Stimulated activated CD4-positive, alpha-beta T cell treated with anti-CD3 and anti-CD28 coated beads, Interleukin-12 subunit alpha, Interleukin-12 subunit beta, amount 100 ng/mL, for 24 hours (primary cell): ENCODE measurements around the gene YAE1.

Experiments
- DNase-seq, 2 experiments: peaks; one replicate each; pipeline ENCODE4 v3.0.0-alpha.2; 2020; ENCODE audit warnings: low read depth in 2 of 2

YAE1 gene

DNA sequence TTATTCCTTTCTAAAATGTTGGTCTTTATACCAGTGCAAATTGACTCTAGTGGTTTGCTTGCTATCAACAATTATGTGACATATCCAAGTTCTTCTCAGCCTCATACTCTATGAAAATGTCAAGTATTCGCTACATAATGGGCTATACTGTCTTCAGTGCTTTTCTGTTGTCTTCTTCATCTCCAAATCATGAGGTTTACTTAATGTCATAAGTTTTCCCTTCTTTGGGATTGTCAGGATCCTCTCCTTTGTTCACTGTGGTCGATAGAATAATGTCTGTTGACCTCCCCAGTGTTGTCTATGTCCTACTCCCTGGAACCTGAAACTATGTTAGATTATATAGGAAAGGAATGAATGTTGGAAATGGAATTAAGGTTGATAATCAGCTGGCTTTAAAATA lies 40.7 kb downstream of the YAE1 start:
- DNase-seq = no peak

DNA sequence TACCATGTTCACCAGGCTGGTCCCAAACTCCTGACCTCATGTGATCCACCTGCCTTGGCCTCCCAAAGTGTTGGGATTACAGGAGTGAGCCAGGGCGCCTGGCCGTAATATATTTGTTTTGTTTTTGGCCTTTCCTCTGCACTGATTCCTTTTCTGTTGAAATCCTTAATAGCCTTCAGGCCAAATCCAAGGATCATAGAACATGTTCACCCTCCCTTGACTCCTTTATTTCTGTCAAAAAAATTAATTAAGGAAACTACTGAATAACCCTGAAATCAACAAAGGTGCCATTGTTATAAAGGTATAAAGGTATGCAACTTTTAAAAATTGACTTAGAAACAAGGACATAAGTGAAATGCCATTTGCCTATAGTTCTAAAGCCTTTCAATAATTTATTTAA lies 41.7 kb downstream of the YAE1 start:
- no peak for DNase-seq

DNA sequence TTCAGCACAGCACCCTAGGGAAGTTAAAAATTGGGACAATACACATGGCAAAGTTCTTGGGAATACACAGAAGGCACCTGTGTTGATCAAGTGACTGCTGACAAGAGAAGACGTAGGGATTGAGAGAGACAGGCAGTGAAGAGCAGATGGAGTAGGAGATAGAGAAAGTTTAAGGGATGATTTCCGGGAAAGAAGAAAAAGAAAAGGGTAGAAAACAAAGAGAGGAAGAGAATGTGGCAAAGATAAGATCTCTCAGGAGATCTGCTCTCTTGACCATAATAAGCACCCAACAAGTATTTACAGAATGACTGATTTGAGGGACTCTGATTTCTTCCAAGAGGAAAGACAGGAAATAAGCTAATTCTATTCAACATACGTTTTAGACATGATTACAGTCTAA lies 42.1 kb downstream of the YAE1 start:
- DNase-seq = no peak

DNA sequence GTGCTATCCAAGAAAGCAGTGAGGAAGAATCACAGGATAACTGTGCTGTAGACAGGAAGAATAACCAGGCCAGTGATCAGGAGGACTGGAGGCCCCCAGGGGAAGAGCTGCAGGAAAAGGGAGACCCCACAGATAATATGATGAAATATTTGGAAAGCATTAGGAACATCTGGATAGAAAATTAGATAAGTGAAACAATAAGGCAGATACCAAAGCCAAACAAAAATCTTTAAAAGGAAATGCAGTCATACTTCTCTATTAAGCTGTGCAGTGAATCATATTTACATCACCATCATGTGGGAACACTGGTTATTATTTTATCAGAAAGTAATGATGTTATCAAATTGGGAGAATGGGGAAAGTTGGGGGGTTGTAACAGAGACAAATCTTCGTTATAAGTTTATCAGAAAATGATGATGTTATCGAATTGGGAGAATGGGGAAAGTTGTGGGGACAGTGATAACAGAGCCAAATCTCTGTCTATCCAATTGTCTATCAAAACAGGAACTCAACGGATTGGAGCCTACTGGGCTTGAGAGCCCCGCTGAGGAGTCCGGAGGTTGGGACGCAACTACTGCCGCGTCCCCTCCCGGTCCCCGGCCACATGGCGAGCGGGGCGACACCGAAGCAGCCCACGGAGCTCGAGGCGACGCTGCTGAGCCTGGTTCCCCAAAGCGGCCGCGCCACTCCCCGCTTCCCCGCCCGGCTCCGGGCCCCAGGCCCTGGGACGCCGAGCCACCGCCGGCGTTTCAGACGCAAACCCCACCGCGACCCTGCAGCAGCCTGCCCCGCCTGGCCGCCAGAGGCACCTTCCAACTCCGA lies 43.1 kb downstream of the YAE1 start:
- no peak for DNase-seq

DNA sequence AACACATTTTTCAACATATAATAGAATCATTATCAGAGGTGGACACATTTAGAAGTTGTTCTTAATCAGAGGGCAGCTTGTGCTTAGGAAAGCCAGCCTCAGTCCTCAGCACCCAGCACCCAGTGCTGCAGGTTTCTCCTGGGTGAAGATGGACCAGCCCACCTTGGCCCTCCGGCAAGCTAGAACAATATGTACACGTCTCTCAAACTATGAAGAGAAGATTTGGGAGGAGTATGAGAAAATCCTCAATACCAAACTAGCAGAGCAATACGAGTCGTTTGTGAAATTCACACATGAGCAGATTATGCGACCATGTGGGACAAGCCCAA lies 43.7 kb downstream of the YAE1 start:
- no peak for DNase-seq

DNA sequence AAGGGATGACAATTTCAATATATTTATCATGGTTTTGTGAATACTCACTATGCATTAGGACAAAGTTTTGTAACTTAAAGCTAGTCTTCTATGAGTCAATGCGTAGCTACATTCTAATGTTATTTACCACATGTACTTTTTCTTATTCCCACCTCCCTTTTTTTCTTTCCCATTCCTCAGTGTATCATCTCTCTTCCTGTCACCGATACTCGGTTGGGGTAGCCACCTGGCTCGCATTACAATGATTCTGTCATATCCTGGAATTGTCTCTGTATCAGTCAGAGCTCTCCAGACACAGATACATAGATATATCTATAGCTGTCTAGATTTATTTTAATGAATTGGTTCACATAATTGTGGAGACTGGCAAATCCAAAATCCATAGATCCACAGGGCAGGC lies 47.4 kb downstream of the YAE1 start:
- DNase-seq = no peak

DNA sequence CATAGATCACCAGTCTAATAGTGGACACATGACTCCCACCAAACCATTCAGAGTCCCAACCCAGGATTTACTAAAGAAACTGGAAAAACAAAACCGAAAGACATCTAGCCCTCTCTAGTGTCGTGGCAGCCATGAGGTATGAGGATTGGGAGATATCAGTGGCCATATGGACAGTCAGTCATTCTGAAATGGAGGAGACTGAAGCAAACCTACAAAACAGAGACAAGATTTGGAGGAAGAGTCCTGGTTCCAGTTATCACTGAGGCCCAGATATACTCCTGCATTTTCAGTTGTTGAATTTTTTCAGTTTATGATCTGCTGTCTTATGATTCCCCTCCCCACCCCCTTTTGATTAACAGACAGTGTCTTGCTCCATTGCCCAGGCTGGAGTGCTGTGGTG lies 48.1 kb downstream of the YAE1 start:
- no peak for DNase-seq

DNA sequence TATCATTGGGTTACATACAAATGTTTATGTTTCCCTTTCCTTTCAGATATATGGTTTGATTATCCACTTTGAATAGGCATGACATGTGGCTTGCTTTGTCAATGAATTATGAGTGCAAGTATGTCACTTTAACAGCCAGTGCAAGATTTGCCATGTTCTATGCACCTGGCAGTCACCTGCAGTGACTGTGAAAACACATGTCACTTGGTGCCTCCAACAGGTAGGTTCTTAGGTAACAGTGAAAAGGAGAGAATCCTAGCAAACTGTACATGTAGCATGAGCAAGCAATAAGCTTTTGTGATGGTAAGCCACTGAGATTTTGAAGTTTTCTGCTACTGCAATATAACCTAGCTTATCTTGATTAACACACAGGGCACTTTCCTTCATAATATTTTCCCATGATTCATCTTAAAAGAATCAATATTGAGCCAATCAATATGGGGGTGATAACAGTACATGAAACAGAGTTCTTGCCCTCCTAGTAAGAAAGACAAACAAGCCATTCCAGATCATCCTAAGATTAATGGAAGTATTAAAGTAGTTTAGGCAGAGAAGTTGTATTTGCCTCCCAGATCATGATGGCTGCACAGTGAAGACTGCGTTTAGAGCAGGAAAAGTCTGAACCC lies 49.3 kb downstream of the YAE1 start:
- no peak for DNase-seq

DNA sequence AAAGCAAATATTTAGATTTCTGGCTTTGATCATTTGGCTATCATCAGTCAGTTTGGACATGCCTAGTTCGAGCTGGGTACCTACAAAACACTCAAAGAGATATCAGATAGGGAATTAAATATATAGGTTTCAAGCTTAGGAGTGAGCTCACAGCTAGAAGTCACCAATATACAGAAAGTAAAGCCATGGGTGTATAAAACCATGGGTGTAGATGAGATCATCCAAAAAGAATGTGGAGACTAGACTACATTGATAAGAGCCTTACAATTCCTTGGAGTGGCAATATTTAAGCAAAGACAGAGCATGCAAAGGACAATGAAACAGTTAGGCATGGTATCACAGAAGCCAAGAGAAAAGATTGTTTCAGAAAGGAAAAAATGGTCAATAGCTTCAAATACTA lies 49.9 kb downstream of the YAE1 start:
- DNase-seq = no peak

DNA sequence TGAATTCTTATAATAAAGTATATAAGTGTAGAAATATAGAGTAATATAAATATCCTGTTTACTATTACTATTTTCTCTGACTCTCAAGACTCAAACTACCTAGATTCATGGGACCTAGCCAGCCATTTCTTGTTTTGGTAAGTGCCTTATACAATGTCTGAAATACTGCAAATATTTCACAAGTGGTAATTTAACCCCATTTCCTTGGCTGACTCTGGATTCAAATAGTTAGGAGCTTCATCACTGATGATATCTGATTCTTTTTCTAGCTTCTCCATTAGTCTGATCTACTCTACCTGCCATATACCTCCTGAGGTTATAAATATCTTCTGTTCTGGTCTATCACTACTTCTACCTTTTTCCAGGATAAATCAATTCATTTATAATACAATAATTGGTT lies 50.8 kb downstream of the YAE1 start:
- DNase-seq = no peak

DNA sequence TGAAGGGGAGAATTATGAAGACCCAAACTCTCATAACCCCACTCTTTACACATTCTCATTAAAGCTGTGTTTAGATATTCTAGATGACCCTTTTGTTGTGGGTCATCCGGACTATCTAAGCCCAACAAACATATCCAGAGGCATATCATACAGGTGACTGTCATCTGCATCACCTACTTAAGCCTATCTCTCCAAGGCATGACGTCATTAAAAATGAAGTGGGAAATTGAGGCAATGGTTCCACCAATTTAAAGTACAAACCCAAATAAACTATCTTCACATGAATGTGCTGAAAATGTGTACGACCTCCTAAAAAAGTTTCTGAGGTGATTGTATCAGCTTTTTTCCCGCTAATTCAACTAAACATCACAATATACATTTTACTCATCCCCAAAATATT lies 52.7 kb downstream of the YAE1 start:
- DNase-seq = no peak

DNA sequence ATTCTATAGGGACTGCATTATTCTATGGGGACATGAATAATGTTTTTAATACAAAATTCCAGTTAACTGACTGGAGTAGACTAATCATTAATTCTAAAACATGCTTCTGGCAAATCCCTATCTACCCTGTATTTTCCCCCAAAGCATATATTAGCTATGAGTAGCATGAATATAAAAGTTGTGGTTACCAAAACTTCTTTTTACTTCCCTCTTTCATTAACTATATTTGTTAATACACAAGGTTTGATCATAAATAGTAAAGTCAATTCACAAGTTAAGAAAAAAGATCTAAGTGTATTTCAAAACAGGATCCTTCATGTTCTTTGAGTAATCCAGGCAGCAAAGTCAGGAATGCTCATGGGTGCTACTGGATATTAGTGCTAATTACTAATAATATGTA lies 54.3 kb downstream of the YAE1 start:
- DNase-seq = no peak

DNA sequence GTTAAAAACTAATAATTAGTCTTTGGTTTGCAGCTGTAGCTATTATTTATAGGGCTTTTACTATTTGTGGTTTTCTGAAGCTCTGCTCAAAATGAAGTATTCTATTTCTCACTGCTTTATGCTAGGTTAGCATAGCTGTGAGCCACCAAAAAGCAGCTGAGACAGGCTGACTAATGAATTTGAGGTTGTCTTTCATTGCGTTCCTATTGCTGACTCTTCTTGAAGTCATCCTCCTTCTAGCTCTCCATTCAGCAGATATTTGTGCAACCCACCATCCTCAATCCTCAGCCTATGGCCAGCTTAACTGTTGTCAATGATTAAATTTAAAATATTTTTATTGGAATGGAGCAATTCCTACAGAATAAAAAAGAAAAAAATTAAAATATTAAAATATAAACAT lies 55.1 kb downstream of the YAE1 start:
- DNase-seq = no peak

DNA sequence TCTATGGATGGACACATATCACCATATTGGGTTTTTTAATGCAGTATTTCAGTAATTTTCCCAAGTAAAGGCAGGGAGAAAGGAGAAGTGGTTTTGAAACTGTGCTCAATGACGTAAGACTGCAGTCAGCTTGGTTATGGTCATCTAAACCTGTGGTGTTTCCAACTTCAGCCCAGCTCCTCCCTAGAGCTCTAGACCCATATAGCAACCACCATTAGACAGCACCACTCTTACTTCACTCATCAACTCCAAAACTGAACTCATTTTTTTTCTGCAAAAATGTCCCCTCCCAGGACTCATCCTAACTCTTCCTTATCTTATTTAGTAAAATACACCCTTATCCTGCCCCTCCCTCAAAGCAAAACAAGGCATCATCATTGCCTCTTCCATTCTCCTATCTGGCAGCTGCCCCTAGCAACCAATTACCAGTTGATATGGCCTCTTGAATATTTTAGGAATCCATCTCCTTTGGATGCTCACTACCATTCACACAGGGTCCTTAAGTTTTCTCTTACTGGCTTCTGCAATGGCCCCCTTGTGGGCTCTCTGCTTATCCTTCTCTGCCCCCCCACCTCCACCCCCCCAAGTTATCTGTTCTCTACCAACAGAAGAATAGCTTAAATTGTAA lies 55.7 kb downstream of the YAE1 start:
- DNase-seq = no peak
